Activated CD8-positive, alpha-beta T cell treated with anti-CD3 and anti-CD28 coated beads for 36 hours (primary cell): Measurements from ENCODE around the gene KLF7. TPM values are rescaled to one million over a fixed set of nuclear protein-coding genes. Genes with fewer than 3 reads are reported as not detected.

Source experiments
- ATAC-seq: fragments of 200-7000 bp; cut with Tn5 transposase; one replicate; pipeline ENCODE4 v1.10.0; 2021; ENCODE audit warnings: mild to moderate bottlenecking, moderate library complexity
- CTCF ChIA-PET: fragments of 350-600 bp; sonication (Branson Sonifier 250); formaldehyde crosslinking; loops from one replicate; lab custom pipeline; 2021; ENCODE audit warnings: antibody characterized with exemption; lab: Charles Lee
- POLR2A ChIA-PET: fragments of 350-600 bp; sonication (Branson Sonifier 250); formaldehyde crosslinking; loops from one replicate; lab custom pipeline; 2021; ENCODE audit warnings: antibody characterized with exemption; lab: Charles Lee
- DNase-seq: peaks from one replicate; pipeline ENCODE4 v3.0.0-alpha.2; 2020
- H3K27ac Mint-ChIP-seq: one replicate; pipeline ENCODE4 v1.8.0; 2021; ENCODE audit warnings: mild to moderate bottlenecking, mixed read lengths
- H3K27me3 Mint-ChIP-seq: one replicate; pipeline ENCODE4 v1.8.0; 2021; ENCODE audit warnings: mixed read lengths
- H3K36me3 Mint-ChIP-seq: one replicate; pipeline ENCODE4 v1.8.0; 2021; ENCODE audit warnings: low read depth, mixed read lengths
- H3K4me1 Mint-ChIP-seq: one replicate; pipeline ENCODE4 v1.8.0; 2021; ENCODE audit warnings: low read depth, mixed read lengths
- H3K4me3 Mint-ChIP-seq: one replicate; pipeline ENCODE4 v1.8.0; 2021; ENCODE audit warnings: mild to moderate bottlenecking, moderate library complexity, mixed read lengths
- H3K9me3 Mint-ChIP-seq: one replicate; pipeline ENCODE4 v1.8.0; 2021; ENCODE audit warnings: mixed read lengths
- CTCF ChIP-seq: fragments of 200-600 bp; IDR thresholded peaks from one replicate; pipeline ENCODE4 v1.8.0; 2022; ENCODE audit warnings: antibody characterized with exemption, mild to moderate bottlenecking
- intact Hi-C: fragments of 100-400 bp; cut with micrococcal nuclease; formaldehyde crosslinking; loops from one replicate; pipeline ENCODE4 v1.10.0; 2022
- total RNA-seq, 2 experiments: library from RNA; stranded (reverse); gene quantifications; one replicate each; pipeline ENCODE4 v1.2.3, GENCODE V29; 2021

The KLF7 gene
- total RNA-seq, 2 experiments from 2014 or later = 9.8 to 10.0 TPM

DNA sequence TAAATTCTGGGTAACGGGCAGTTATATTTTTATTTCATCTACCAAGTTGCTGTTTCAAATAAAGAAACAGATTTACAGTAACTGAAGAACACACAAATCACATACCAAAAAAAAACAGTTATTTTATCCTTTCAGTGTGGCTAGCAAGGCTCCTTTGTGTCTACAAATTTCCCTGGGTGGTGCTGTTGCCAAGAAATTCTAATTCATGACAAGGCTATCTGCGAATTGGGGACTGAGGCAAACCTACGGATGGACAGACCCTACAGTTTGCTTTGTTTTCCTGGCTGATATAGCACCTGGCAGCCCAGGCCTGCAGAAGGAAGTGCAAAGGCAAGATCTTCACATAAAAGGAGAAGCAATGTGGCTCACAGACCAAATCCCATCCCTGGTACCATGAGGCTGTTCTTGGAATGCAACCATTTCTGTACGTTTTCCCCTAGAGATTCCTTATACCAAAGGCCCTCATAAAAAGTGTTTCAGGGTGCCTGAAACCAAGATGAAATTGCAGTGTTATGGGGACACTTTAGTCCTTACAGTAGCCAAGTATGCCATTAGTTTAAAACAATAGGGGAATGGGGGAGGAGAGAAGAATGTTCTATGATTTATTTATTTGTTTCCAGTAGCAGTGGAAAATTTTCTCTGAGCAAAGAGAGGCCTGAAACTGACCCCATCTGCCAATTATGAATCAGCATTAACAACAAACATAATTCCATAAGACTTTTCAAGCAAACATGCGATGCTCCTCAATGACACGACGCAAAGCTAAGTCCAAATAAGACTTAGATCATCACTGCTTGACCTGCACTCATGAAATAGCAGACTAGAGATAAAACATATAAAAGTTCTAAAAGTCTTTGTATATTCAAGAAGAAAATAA is 4.3 kb downstream of the KLF7 start:
- ATAC-seq = no peak
- DNase-seq = no peak
- TF ChIP-seq CTCF = no peak
- H3K36me3 Mint-ChIP-seq = no peaks in the 10 kb centered on the region
- ChIA-PET CTCF (interaction anchor here (1.1 to 1.7 kb wide), 3 partner anchors 19 to 38 kb away, joined by 3 to 6 read pairs (median 5); no protein-coding TSS in a partner anchor), POLR2A (no interaction called here)
- no peak overlapping the region for H3K4me3 Mint-ChIP-seq
- H3K9me3 Mint-ChIP-seq = no peaks in the 10 kb centered on the region
- intact Hi-C loops = loop anchor here (5.0 kb wide), 2 partner anchors 89 to 171 kb away; no protein-coding TSS in a partner anchor
- H3K4me1 Mint-ChIP-seq = peaks cover 55% of the 10 kb centered on the region
- H3K27me3 Mint-ChIP-seq = peaks cover 1% of the 10 kb centered on the region
- no peak overlapping the region for H3K27ac Mint-ChIP-seq

- ATAC-seq = no peak
- intact Hi-C loops = loop anchor here (5.0 kb wide), 2 partner anchors 88 to 172 kb away; no protein-coding TSS in a partner anchor
- ChIA-PET POLR2A (no interaction called here), CTCF (interaction anchor here (1.6 kb wide), 1 partner anchor 18 kb away, joined by 3 read pairs; no protein-coding TSS in a partner anchor)
- Mint-ChIP-seq H3K36me3 (no peaks in the 10 kb centered on the region), H3K27me3 (peaks cover 1% of the 10 kb centered on the region), H3K4me1 (peaks cover 69% of the 10 kb centered on the region), H3K27ac (no peak overlapping the region), H3K9me3 (no peaks in the 10 kb centered on the region), H3K4me3 (no peak overlapping the region)
- no peak for TF ChIP-seq CTCF
- no peak for DNase-seq
Observed at GRCh38 chr2:207160115-207160514, 5.6 kb downstream of the KLF7 start.

- Mint-ChIP-seq H3K27me3 (no peaks in the 10 kb centered on the region), H3K27ac (no peak overlapping the region), H3K4me1 (peaks cover 75% of the 10 kb centered on the region), H3K4me3 (no peak overlapping the region), H3K36me3 (no peaks in the 10 kb centered on the region), H3K9me3 (no peaks in the 10 kb centered on the region)
- no peak for DNase-seq
- ChIA-PET POLR2A (interaction anchor here (5.1 kb wide), 1 partner anchor 7 kb away, joined by 25 read pairs; the partner anchor contains the start of gene KLF7), CTCF (interaction anchor here (1.6 kb wide), 1 partner anchor 17 kb away, joined by 3 read pairs; no protein-coding TSS in a partner anchor)
- intact Hi-C loops = no loop called here
- no peak for TF ChIP-seq CTCF
- ATAC-seq = no peak
Observed at GRCh38 chr2:207159002-207159401, 6.7 kb downstream of the KLF7 start.

DNA sequence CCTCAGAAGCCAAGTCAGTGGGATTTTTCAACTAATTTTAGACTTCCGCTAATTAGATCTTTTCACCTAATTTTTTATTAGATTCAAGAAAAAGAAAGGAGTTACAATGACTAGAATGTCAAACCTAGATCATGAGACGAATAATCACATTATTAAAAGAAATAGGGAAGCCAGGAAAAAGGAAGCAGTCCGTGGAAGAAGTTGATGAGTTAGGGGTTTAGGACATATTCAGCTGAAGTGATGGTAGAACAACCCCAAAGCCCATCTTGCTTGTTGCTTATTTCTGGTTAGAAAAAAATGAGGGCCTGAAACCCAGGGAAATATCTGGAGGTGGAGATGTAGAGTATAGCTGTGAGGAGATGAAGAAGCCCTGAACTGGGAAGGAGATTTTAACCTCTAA is 8.0 kb downstream of the KLF7 start:
- no peak for TF ChIP-seq CTCF
- no peaks in the 10 kb centered on the region for H3K27me3 Mint-ChIP-seq
- DNase-seq (no peak), ATAC-seq (no peak)
- intact Hi-C loops = no loop called here
- ChIA-PET CTCF (no interaction called here), POLR2A (interaction anchor here (1.0 to 5.1 kb wide), 2 partner anchors 8 to 16 kb away, joined by 3 to 25 read pairs; partner anchors contain the start of gene KLF7)
- no peak overlapping the region for H3K27ac Mint-ChIP-seq
- H3K4me1 Mint-ChIP-seq = peaks cover 76% of the 10 kb centered on the region
- no peaks in the 10 kb centered on the region for H3K9me3 Mint-ChIP-seq
- no peak overlapping the region for H3K4me3 Mint-ChIP-seq
- H3K36me3 Mint-ChIP-seq = no peaks in the 10 kb centered on the region

DNA sequence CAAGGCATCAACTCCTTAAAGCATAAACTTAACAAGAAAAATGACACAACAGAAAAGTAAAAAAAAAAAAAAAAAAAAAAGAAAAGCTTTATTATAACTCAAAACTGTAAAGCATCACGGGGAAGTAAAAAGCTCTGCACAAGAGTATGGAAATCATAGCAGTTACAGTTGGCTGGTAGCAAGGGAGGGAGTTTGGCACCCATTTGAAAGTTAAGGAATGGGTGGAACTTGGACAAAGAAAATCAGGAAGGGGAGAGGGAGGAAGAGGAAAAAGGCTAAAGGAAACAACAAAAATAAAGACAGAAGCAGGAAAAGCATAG is 8.6 kb downstream of the KLF7 start:
- Mint-ChIP-seq H3K36me3 (no peaks in the 10 kb centered on the region), H3K27me3 (no peaks in the 10 kb centered on the region), H3K9me3 (no peaks in the 10 kb centered on the region), H3K4me3 (no peak overlapping the region), H3K27ac (no peak overlapping the region), H3K4me1 (peaks cover 76% of the 10 kb centered on the region)
- intact Hi-C loops = no loop called here
- CTCF ChIA-PET = interaction anchor here (1.4 kb wide), 1 partner anchor 83 kb away, joined by 4 read pairs; no protein-coding TSS in a partner anchor
- ATAC-seq (no peak), DNase-seq (no peak)
- TF ChIP-seq CTCF = no peak
- POLR2A ChIA-PET = interaction anchor here (1.0 to 5.1 kb wide), 3 partner anchors 9 to 15 kb away, joined by 3 to 25 read pairs (median 9); partner anchors contain the start of gene KLF7
